NCI-H1436 treated with DMSO at 0.1 percent for 48 hours (cell line): ENCODE data around the gene CMTM1.
"Not testable (repeated sequence)": the region's sequence is repeated elsewhere in the genome, so short reads cannot be mapped to it uniquely, and the experiment has no call there.

ENCODE experiments used
- DNase-seq: peaks from one replicate; lab custom pipeline; 2025; lab: John Stamatoyannopoulos, UW

Gene CMTM1

DNA sequence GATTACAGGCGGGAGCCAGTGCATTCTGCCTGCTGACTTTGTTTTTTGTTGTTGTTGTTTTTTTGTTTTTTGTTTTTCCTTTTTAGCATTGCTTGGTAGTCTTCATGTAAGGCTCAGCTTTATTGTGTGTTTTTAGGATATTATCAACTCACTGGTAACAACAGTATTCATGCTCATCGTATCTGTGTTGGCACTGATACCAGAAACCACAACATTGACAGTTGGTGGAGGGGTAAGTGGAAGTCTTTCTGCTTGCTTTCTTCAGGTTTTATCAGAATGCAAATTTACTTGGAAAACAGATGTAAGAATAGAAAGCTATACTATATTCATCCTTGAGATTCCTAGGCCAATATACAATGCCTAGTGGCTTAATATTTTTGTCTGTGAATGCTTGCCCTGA, 3.3 kb upstream of the CMTM1 start:
- DNase-seq, result no peak

GRCh38 chr16:66563574-66564334, 2.5 kb upstream of the CMTM1 start:
- DNase-seq, result no peak

- DNase-seq, result not testable (repeated sequence)
These were observed 1.0 kb downstream of the CMTM1 start for GRCh38 chr16:66567270-66567669.

GRCh38 chr16:66568355-66568754, 2.1 kb downstream of the CMTM1 start:
- no peak for DNase-seq

DNA sequence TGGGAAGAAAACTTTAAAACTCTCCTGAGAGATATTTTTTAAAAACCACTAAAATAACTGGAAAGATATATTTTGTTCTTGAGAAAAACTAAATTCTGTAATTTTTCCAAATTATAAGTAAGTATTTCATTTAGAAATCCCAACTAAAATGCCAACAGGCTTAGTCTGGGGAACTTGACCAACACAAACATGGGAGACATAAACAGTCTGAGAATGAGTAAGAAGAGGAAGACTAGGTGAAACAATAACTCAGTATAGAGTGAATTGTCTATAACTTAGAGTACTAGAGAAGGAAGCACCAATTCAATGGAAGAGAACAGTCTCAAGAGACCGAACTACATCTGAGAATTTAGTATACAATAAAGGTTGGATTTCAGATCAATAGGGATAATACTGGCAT, 2.9 kb downstream of the CMTM1 start:
- DNase-seq, result no peak

GRCh38 chr16:66569827-66570405, 3.7 kb downstream of the CMTM1 start:
- DNase-seq, result no peak

DNA sequence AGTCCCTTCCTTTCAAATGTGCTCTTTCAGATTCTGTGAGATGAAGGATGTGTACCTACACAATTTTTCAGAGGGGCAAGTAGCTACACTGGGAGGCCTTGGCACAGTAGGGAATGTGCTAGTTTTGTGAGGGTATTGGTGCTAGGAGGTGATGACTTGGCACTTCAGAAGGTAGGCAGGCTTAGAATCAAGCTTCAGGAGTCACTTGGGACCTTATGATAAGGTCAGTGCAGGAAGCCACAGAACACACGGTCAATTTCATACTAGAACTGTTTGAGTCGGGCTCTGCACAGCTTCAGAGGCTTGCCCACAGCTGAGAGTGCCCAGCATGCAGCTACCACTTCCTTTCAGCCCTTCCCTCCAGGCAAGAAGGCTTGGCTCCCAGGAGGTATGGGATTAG, 6.1 kb downstream of the CMTM1 start:
- DNase-seq, result no peak

DNA sequence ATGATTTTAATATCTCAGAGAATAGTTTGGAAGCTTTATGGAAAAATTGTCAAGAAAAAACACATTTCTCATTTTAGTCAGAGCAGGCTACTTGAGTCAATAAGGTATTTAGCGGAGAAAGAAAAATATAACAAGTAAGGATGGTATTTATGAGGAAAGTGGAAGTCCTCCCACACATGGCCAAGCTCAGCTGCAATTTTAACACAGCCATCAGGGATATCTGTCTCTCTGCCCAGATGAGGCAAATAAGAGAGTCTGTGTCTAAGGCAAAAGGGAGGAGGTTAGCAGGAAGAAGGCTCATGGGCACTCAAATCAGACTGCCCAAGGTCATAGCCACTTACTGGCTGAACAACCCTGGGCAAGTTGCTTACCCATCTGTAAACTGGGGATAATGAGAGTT, 7.8 kb downstream of the CMTM1 start:
- DNase-seq, result no peak

DNA sequence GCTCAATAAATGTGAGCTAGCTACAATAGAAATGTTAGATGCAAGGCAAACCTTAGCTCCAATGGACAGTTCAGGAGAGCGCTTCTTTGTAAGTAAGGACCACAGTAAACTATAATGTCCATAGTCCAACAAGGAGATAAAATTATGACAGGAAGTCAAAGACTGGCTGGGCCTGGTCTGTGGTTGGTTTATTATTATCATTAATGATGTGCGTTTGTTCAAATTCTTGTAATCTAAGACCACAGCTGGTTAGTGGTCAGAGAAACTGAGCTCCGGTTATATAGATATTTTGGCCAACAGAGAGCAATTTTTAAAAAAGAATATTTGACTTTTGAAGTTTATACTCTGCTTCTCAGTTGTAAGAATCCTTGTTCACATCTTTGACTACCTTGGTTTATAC, 8.3 kb downstream of the CMTM1 start:
- DNase-seq, result no peak

- no peak for DNase-seq
These were observed 8.8 kb downstream of the CMTM1 start for GRCh38 chr16:66575060-66575459.

GRCh38 chr16:66576296-66576695, 10.1 kb downstream of the CMTM1 start:
- DNase-seq, result no peak

- DNase-seq, result no peak
These were observed 12.7 kb downstream of the CMTM1 start, which contains the start of gene CMTM2 for GRCh38 chr16:66578651-66579531. CMTM2 (plus strand) TSS chr16:66579463; CDS start chr16:66579608, 145 bp downstream.

GRCh38 chr16:66580605-66581209, 14.5 kb downstream of the CMTM1 start:
- DNase-seq, result no peak

- no peak for DNase-seq
These were observed 15.2 kb downstream of the CMTM1 start for GRCh38 chr16:66581246-66581952.

DNA sequence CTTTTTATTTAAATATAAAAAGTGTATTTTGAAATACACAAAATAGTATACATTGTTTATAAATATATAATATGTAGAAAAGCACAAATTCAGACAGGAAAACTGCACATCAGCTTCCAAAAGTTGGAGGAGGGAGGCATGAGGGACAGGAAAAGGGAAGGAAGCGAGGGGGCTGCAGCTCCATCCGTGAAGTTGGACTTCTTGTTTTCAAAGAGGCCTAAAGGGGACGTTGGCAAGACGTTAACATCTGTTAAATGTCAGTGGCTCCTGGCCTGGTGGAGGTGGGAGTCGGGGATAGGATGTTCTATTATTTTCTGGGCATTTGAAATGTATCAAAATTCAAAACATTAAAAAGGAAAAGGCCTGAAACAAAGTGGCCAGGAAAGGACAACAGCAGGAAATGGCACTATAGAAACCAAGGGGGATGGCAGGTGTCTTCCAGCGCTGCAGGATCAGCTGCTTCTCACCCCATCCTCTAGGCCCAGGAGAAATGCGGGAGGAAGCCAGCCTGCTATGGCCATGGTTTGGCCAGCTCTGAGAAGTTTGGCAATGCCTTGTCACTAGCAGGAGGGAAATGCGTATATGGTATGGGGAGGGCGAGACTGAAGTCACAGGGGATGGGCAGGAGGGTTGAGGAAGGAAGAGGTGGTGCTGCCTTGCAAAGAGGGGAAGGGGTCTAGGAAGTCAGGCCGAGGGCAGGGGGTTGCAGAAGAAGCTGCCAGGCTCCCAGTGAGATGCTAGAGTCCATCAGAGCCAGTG, 19.4 kb downstream of the CMTM1 start:
- DNase-seq, result no peak

GRCh38 chr16:66587881-66588600, 21.8 kb downstream of the CMTM1 start:
- no peak for DNase-seq

- DNase-seq, result no peak
These were observed 22.9 kb downstream of the CMTM1 start for GRCh38 chr16:66588981-66589713.

- DNase-seq, result no peak
These were observed 24.1 kb downstream of the CMTM1 start for GRCh38 chr16:66590322-66590721.

GRCh38 chr16:66591018-66591417, 24.8 kb downstream of the CMTM1 start:
- no peak for DNase-seq

- no peak for DNase-seq
These were observed 26.0 kb downstream of the CMTM1 start for GRCh38 chr16:66592241-66592640.
